Hepatocyte (in vitro differentiated cells): ENCODE data around the gene ADSS2. TPM values are rescaled to one million over a fixed set of nuclear protein-coding genes. Genes with fewer than 3 reads are reported as not detected.

Experiments
- DNase-seq: peaks from one replicate; pipeline ENCODE4 v3.0.0-alpha.2; 2016; ENCODE audit warnings: low spot score
- H2AFZ ChIP-seq: fragments of 200-600 bp; sonication (generic); 2 replicates; pipeline ENCODE4 v1.6.0; 2016; ENCODE audit warnings: antibody characterized with exemption, mild to moderate bottlenecking
- H3K27ac ChIP-seq: fragments of 200-600 bp; sonication (generic); 2 replicates; pipeline ENCODE4 v1.5.1; 2016; ENCODE audit warnings: mild to moderate bottlenecking
- H3K27me3 ChIP-seq: fragments of 200-600 bp; sonication (generic); 2 replicates; pipeline ENCODE4 v1.6.1; 2016
- H3K36me3 ChIP-seq: fragments of 200-600 bp; sonication (generic); replicated peaks from 2 replicates; pipeline ENCODE4 v1.5.1; 2016; ENCODE audit warnings: low read depth; ENCODE audit not compliant: insufficient read depth
- H3K4me1 ChIP-seq: fragments of 200-600 bp; sonication (generic); 2 replicates; pipeline ENCODE4 v1.5.1; 2016; ENCODE audit warnings: mild to moderate bottlenecking, moderate library complexity; ENCODE audit not compliant: insufficient read depth
- H3K4me2 ChIP-seq: fragments of 200-600 bp; sonication (generic); 2 replicates; pipeline ENCODE4 v1.6.0; 2016
- H3K4me3 ChIP-seq: fragments of 200-600 bp; sonication (generic); 2 replicates; pipeline ENCODE4 v1.5.1; 2016; ENCODE audit warnings: mild to moderate bottlenecking
- H3K79me2 ChIP-seq: fragments of 200-600 bp; sonication (generic); 2 replicates; pipeline ENCODE4 v1.6.0; 2017; ENCODE audit warnings: mild to moderate bottlenecking
- H3K9me2 ChIP-seq: fragments of 200-600 bp; sonication (generic); replicated peaks from 2 replicates; pipeline ENCODE4 v1.6.0; 2017; ENCODE audit warnings: mild to moderate bottlenecking; ENCODE audit not compliant: insufficient read depth
- H3K9me3 ChIP-seq: fragments of 200-600 bp; sonication (generic); 2 replicates; pipeline ENCODE4 v1.5.1; 2016; ENCODE audit warnings: low read depth, mild to moderate bottlenecking
- H4K20me1 ChIP-seq: fragments of 200-600 bp; sonication (generic); 2 replicates; pipeline ENCODE4 v1.6.0; 2016; ENCODE audit warnings: mild to moderate bottlenecking; ENCODE audit not compliant: insufficient read depth, poor library complexity, severe bottlenecking
- CTCF ChIP-seq: fragments of 200-600 bp; sonication (generic); IDR thresholded peaks from 2 replicates; pipeline ENCODE4 v1.5.1; 2016; ENCODE audit warnings: antibody characterized with exemption, mild to moderate bottlenecking; ENCODE audit not compliant: poor library complexity
- EZH2 ChIP-seq: fragments of 200-600 bp; sonication (generic); IDR thresholded peaks from 2 replicates; pipeline ENCODE4 v1.6.1; 2016; ENCODE audit warnings: antibody characterized with exemption, mild to moderate bottlenecking, borderline replicate concordance
- EZH2phosphoT487 ChIP-seq: fragments of 200-600 bp; sonication (generic); IDR thresholded peaks from one replicate; pipeline ENCODE4 v1.6.1; 2018; ENCODE audit warnings: antibody characterized with exemption, mild to moderate bottlenecking, low read depth, moderate library complexity; ENCODE audit not compliant: unreplicated experiment, severe bottlenecking
- WGBS: methylation state at CpG from one replicate; pipeline ENCODE4 v1.1.6; 2016; ENCODE audit warnings: low lambda C conversion rate; ENCODE audit errors: missing lambda C conversion rate; 5-methylcytosine and 5-hydroxymethylcytosine counted together
- polyA plus RNA-seq: library from polyadenylated mRNA; unstranded; fragments of >200 nt; fragmentation: Nextera tagmentation; extraction: Ambion mirVana; gene quantifications from 2 replicates; pipeline ENCODE4 v1.2.1, GENCODE V29; 2016
- total RNA-seq: library from RNA; depleted of rRNA; stranded (reverse); fragments of >200 nt; gene quantifications from 2 replicates; pipeline ENCODE4 v1.2.3, GENCODE V29; 2014

ADSS2 gene
- total and polyA plus RNA-seq, 2 experiments from 2014 or later, result 24.2 to 42.3 TPM

- no peaks in the 10 kb centered on the region for H3K79me2 ChIP-seq
- H4K20me1 ChIP-seq, result no peaks in the 10 kb centered on the region
- no peaks in the 10 kb centered on the region for H3K9me2 ChIP-seq
- no peak for DNase-seq
- H3K4me2 ChIP-seq, result no peak overlapping the region
- H2AFZ ChIP-seq, result no peak overlapping the region
- WGBS, result 88% methylated on average over 1 of the region's 1 CpG
- H3K9me3 ChIP-seq, result no peaks in the 10 kb centered on the region
- H3K27ac ChIP-seq, result no peak overlapping the region
- H3K4me3 ChIP-seq, result no peak overlapping the region
- H3K27me3 ChIP-seq, result no peaks in the 10 kb centered on the region
- no peak for TF ChIP-seq CTCF
- no peak for TF ChIP-seq EZH2phosphoT487
- TF ChIP-seq EZH2, result no peak
- no peaks in the 10 kb centered on the region for H3K4me1 ChIP-seq
- H3K36me3 ChIP-seq, result no peaks in the 10 kb centered on the region
Measured at GRCh38 chr1:244422174-244422573, 29.5 kb downstream of the ADSS2 start.

- no peak for TF ChIP-seq EZH2
- TF ChIP-seq EZH2phosphoT487, result no peak
- no peak for TF ChIP-seq CTCF
- Histone ChIP-seq H2AFZ (no peak overlapping the region), H3K36me3 (no peaks in the 10 kb centered on the region), H3K27me3 (no peaks in the 10 kb centered on the region), H3K9me2 (no peaks in the 10 kb centered on the region), H3K9me3 (no peaks in the 10 kb centered on the region), H3K27ac (no peak overlapping the region), H4K20me1 (no peaks in the 10 kb centered on the region), H3K4me1 (no peaks in the 10 kb centered on the region), H3K4me2 (no peak overlapping the region), H3K79me2 (no peaks in the 10 kb centered on the region), H3K4me3 (no peak overlapping the region)
- WGBS, result 94% methylated on average over 4 of the region's 4 CpGs
- DNase-seq, result no peak
Measured at GRCh38 chr1:244419024-244419423, 32.7 kb downstream of the ADSS2 start.

- DNase-seq, result no peak
- H3K4me3 ChIP-seq, result no peak overlapping the region
- no peaks in the 10 kb centered on the region for H4K20me1 ChIP-seq
- no peaks in the 10 kb centered on the region for H3K9me3 ChIP-seq
- no peaks in the 10 kb centered on the region for H3K4me1 ChIP-seq
- peaks cover 3% of the 10 kb centered on the region for H3K36me3 ChIP-seq
- no peak overlapping the region for H3K27ac ChIP-seq
- H3K4me2 ChIP-seq, result no peak overlapping the region
- no peak overlapping the region for H2AFZ ChIP-seq
- no peaks in the 10 kb centered on the region for H3K79me2 ChIP-seq
- no peak for TF ChIP-seq EZH2
- TF ChIP-seq CTCF, result no peak
- TF ChIP-seq EZH2phosphoT487, result no peak
- H3K9me2 ChIP-seq, result no peaks in the 10 kb centered on the region
- no peaks in the 10 kb centered on the region for H3K27me3 ChIP-seq
- WGBS, result 90% methylated on average over 1 of the region's 1 CpG
Measured at GRCh38 chr1:244414543-244414942, 37.2 kb downstream of the ADSS2 start.

- no peaks in the 10 kb centered on the region for H3K79me2 ChIP-seq
- H4K20me1 ChIP-seq, result no peaks in the 10 kb centered on the region
- H3K4me3 ChIP-seq, result no peak overlapping the region
- no peak overlapping the region for H2AFZ ChIP-seq
- no peaks in the 10 kb centered on the region for H3K9me3 ChIP-seq
- H3K27me3 ChIP-seq, result no peaks in the 10 kb centered on the region
- H3K9me2 ChIP-seq, result no peaks in the 10 kb centered on the region
- WGBS, result 96% methylated on average over 3 of the region's 3 CpGs
- H3K27ac ChIP-seq, result no peak overlapping the region
- H3K4me2 ChIP-seq, result no peak overlapping the region
- peaks cover 3% of the 10 kb centered on the region for H3K36me3 ChIP-seq
- TF ChIP-seq CTCF (no peak), EZH2 (no peak), EZH2phosphoT487 (no peak)
- H3K4me1 ChIP-seq, result no peaks in the 10 kb centered on the region
- no peak for DNase-seq
Measured at GRCh38 chr1:244413736-244414135, 38.0 kb downstream of the ADSS2 start.
